GM21737 (cell line): ENCODE data around the gene GABPA.
A peak's percentile ranks its signal among the peaks of the same experiment; 100 is the strongest.
"Not testable (repeated sequence)": the region's sequence is repeated elsewhere in the genome, so short reads cannot be mapped to it uniquely, and the experiment has no call there.

Source experiments
- ATAC-seq: cut with Tn5 transposase; IDR thresholded peaks from one replicate; pipeline ENCODE4 v1.9.1; 2021; ENCODE audit warnings: mild to moderate bottlenecking, moderate library complexity; ENCODE audit not compliant: unreplicated experiment

GABPA gene

DNA sequence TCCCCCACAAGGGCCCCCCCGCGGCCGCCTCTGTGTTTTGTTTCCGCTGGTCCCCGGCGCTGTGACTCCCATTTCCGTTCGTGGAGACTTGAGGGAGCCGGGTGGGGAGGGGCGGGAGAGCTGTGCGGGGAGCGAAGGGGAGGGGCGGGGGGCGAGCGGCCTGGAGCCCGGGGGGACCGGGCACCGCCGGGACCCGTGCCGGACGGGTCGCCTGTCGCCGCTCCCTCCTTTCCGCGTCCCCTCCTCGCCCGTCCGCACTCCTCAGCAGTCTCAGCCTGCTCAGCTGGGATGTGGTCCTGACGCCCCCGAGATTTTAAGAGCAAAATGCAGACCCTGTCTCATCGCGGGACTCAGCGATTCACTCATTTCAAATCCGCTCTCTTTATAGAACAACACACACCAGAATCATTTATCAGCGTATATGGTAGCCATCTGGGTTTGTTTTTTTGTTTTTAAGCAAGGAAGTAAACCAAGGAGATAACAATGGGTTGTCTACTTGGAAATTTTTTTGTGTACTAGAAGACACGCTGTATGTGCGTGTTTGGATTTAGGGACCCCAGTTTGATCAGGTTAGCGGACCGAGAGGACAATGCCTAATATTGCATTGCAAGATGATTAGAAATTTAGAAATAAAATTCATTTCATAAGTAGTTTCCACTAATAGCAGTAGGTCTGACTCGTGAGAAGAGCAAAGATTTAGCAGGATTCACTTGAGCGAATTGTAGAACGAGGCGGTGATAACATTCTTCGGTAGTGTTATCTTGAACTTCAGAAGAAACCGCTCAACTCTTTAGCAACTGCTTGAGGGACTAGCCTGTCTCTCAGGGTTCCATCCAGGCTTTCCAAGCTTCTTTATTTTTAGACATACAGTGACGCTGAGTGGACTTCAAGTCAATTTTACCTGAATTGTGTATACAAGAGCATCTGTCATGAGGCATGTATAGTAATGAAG is 1.1 kb downstream of the GABPA start:
- ATAC-seq = peak; percentile 12

DNA sequence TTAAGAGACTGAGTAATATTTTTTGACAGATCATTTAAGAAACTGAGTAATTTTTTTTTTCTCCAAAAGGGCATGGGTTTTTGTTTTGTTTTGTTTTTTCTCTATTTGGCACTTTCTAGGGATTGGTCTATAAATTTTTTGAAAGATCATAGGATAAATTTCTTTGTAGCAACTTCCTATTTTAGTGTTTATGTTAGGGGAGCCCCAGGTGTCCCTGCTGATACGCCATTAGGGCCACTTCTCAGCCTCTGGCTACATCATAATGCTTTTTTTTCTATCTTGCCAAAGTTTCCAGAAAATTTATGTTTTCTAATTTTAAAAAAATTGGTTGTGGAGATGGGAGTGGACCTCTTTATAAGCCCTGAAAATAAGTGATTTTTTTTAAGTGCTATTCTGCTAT is 2.6 kb downstream of the GABPA start:
- no peak for ATAC-seq

DNA sequence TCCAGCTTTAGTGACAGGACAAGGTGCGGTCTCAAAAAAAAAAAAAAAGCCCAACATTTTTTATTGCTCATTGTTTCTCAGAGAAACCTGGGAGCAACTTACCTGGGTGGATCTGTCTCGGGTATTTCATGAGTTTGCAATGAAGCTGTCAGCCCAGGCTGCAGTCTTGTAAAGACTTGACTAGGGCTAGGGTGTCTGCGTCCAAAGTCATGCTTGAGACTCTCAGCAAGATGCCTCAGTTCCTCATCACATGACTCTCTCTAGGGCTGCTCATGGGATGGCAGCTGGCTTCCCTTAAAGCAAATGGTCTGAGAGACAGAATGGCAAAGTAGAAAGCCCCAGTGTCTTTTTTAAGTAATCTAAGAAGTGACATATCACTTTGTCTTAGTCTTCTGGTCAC is 8.1 kb downstream of the GABPA start:
- ATAC-seq = no peak

DNA sequence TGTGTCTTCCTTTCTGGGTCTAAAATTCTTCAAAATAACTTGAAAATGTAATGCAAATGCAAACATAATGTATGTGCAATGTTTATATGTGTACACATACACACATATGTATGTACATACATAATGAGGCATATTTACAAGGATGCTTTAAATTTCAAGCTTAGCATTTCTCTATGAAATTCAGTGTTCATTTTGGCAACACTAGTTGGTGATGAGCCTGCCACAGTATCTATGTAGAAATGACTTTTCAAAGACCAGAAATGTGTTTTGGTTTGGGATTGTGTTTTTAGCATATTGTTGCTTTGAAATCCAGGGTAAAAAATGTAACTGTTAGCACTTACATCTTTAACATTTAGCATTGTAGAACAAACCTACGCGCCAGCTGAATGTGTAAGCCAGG is 10.1 kb downstream of the GABPA start:
- no peak for ATAC-seq

DNA sequence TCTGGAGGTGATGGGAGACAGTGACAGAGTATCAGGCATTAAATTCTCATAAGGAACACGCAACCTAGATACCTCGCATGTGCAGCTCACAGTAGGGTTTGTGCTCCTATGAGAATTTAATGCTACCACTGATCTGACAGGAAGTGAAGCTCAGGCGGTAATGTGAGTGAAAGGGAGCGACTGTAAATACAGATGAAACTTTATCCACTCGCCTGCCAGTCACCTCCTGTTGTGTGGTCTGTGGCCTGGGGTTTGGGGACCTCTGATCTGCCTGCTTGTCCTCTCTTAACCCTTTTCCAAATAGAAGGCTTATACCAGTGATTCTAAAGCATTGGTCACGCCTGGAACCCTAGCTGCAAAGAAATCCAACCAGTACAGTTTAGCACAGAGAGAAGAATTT is 15.3 kb downstream of the GABPA start:
- ATAC-seq = no peak

DNA sequence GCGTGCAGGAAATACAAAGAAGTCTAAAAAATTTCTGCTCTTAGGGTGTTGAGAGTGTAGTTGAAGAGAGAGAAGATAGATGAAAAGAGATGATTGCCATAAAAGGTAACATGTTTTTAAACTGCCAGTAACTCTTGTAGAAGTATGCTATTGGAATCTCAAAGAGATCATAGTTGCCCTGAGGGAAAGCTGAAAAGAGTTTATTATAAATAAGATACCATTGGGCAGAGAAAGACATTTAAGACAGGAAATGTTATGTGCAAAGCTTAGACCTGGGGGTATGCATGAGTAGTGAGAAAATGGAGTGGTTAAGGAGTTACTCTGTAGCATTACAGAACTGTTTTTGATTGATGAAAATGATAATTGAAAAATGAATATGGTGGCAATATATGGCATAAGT is 17.6 kb downstream of the GABPA start:
- no peak for ATAC-seq

DNA sequence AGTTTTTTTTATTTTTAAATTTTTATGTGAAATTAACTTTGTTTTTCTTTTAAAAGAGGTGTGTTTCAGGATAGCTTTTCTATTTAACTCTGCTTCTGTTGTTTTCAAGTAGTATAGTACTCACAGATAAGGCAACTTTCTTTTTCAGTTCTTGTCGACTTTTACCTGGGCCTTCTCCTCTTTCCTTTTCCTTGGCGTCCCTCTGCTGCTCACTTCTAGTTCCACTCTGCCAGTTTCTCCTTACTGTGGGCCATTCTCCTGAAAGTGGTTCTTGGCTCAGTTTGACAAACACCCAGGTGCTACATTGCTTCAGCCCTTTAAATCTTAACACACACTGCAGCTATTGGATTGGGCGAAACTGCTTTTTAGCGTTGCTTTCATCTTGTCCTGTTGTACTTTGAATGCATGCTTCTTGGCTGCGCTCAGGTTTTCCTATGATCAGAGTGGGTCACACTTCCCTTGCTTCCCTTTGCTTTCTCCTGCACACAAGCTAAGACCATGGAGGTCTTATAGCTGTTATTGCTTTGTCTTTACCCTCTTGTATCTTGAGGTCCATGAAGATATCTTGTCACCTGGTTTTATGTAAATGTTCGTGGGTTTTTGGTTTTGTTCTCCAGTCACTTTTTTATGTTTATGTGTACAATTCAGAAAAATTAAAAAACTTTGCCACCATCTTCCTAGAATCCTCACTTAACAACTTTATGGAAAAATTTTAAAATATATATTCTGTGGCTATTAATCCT is 21.6 kb downstream of the GABPA start:
- no peak for ATAC-seq

DNA sequence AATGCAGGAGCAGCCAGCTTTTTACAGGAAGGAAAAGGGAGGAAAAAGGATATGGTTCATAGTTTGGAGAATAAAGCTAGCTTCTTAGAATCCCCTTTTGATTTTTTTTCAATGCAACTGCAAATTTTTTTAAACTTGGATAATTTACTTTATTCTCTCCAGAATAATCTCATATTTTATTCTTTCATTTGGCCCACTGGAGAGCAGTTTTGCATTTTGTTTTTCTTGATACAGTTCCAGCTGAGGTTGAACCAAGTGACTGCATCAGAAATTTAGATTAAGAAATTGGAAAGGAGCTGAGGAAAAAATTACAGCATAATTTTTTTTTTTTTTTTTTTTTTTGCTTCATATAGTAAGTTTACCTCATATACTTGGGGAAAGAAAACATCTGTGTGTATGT is 22.8 kb downstream of the GABPA start:
- no peak for ATAC-seq

DNA sequence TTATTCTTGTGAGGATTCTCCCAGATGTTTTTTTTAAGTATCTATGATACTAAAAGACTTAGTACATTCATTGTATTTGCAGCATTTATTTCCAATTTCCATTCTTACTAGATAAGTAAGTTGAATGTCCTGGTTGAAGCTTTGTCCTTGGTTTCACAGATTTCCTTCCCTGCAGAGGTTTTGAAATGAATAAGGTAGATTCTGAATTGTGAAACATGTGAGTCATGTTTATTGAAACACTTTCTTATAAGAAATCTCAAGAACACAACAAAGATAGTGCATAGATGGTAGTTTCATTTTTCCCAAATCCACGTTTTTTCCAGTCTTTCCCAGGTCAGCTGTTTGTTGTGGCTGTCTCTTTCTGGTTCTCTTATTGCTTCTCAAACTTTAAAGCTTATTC is 24.8 kb downstream of the GABPA start:
- no peak for ATAC-seq

DNA sequence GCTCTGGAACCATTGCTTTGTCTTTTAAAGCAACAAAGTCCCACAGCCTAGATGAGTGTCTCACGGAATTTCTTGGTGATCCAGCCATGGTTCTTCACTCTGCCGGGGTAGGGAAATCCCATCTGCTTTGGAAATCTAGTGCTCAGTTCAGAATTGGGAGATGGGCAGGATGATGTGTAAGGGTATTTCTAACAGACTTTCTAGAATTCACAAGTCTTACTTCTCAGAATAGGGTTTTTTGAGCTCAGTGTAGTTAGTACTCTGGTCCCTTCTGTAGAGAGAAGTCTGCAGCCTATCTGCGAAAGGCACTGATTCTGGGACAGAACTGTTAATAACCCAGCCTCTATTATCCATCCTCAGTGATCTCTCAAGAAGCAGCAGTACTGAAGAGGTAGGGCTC is 25.3 kb downstream of the GABPA start:
- no peak for ATAC-seq

DNA sequence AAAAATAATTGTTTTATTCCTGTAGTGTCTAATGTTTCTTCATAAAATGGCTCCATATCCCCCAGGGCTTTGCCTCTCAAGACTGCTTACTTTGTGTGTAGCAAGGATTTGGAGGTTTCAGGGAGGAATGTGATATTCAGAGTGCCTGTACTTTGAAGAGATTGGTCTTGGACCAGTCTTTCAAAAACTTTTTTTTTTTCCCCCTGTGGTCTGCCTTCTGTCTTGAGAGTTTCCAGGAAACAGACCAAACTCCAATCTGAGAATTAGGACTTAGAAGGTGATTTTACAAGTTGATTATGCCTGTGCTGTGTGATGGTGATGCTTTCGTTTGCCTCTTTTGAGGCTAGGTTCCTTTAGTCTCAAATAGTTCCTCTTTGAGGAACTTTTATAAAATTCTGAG is 25.9 kb downstream of the GABPA start:
- ATAC-seq = no peak

DNA sequence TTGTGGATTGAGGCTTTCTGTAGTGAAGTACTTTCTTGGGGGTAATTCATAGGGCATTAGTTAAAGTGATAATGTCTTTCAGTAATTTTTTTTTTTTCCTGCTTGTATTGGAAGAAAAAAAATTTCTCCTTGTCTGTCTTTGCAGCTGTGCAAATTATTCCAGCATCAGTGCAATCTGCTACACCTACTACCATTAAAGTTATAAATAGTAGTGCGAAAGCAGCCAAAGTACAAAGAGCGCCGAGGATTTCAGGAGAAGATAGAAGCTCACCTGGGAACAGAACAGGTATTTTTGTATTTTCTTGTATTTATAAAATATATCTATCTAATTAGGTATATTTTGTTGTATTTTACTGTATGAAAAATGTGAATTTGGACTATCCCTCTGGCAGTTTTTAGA is 29.3 kb downstream of the GABPA start:
- ATAC-seq = no peak

DNA sequence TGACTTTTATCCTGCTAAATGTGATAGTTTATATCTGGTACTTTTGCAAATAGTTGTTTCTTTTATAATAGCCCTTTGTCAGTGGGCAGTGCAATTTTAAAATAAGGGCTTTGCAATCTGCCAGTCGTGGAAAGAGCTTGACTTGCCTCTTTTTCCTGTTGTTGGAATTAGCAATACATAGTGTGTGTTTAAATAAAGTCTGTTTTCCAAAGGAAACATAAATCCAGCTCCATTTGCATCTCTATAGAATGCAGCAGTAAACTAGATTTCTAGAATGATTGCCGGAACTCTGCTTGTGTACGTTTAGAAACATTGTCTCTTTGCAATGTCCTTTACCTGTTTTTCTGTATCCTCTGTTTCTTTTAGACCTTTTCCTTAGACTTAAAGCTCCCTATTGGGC is 33.1 kb downstream of the GABPA start:
- no peak for ATAC-seq

DNA sequence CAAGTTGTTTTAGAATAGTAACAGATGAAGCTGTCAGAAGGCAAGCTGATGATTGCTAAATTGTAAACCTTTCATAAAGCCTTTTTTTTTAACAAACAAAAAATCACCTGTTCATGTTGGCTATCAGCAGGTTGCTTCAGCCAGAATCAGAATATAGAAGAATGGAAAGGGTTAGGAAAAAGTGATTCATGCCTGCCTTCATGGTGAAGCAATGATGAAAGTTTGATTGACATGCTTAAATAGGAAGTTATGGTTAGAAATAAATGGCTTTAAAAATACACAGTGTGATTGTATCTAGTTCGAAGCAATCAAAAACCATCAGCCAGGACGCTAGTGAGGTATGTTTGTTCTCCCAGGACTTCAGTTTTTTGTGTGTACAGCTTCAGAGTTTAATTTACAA is 37.9 kb downstream of the GABPA start:
- ATAC-seq = no peak

DNA sequence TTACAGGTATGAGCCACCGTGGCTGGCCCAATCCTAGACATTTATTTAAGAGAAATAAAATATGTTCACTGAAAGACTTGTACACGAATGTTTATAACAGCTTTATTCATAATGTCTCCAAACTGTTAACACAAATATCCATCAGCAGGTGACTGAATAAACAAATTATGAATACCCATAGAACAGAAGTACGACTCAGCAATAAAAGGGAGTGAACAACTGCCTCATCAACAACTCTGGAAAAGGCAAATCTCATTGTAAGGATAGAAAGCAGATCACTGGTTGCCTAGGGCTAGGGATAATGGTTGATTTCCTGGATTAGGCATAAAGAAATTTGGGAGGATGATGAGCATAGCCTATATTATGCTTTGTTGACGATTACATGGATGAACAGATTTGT is 41.7 kb downstream of the GABPA start:
- ATAC-seq = no peak

DNA sequence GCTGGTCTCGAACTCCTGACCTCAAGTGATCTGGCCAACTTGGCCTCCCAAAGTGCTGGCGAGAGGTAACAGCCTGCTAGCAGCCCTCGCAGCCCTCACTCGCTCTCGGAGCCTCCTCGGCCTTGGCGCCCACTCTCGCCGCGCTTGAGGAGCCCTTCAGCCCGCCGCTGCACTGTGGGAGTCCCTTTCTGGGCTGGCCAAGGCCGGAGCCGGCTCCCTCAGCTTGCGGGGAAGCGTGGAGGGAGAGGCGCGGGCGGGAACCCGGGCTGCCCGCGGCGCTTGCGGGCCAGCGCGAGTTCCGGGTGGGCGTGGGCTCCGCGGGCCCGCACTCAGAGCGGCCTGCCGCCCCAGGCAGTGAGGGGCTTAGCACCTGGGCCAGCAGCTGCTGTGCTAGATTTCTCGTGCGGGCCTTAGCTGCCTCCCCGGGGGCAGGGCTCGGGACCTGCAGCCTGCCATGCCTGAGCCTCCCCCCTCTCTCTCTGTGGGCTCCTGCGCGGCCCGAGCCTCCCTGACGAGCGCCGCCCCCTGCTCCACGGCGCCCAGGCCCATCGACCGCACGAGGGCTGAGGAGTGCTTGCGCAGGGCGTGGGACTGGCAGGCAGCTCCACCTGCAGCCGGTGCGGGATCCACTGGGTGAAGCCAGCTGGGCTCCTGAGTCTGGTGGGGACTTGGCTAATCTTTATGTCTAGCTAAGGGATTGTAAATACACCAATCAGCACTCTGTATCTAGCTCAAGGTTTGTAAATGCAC is 43.5 kb downstream of the GABPA start:
- ATAC-seq = not testable (repeated sequence)

DNA sequence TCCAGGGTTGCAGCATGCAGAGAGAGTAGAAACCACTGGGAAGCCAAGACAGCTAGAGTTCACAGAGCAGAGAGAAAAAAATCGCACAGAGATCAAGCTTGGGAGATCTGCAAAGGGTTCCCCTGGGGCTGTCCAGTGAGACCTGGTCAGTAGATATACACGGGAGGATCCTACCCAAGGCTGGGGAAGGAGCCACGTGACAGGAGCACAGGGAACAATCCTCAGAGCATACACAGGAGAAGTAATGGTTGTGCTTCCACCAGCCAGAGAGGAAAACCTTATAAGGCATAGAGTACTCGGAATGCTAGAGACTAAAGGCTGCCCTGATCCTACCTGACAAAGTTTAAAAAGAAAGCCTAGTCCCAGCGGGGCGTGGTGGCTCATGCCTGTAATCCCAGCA is 53.9 kb downstream of the GABPA start:
- no peak for ATAC-seq

DNA sequence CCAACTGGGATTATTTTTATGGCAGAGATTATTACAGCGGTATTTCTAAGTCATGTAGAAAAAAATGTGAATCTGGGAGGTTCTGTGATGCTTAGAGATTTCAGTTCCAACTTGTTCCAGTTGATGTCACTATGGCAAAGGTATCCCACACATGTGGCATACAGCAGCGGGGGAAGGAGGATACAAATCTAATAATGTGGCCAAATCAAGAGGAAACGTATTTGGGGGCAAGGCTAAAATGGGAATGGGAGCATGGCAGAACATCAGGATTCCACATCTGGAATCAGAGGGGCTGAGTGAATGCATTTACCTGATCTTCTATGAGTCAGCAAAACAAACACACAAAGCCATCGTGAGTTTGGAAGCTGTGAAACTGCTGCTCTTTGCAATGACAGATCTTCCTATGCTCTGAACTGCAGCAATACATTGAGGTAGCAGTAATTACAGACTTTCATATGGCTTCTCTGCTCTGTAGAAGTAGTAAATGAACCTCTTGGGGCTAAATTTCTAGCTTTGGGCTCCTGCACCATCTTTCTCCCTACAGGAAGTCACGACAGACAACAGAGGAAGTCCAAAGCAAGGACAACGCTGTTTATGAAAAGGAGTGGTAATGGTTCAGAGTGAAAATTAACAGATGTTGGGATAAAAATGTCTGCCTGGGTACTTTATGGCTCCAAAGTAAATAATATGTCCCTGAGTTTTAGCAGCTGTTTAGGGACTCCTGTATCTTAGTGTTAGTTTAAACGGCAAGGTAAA is 55.5 kb downstream of the GABPA start:
- no peak for ATAC-seq

DNA sequence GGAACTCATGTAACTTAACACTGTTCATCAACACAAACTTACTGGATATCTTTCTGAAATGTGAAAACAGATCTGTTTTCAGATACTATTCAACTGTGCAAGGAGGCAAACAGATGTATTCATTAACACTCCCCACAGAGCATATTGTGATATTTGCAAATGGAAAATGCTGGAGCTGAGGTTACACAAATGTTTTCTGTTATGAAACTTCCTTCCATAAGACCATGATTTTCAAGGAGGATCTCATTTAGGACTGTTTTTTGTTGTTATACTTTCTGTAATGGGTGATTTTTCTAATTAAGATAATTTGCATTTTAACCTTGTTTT is 56.1 kb downstream of the GABPA start:
- ATAC-seq = no peak

DNA sequence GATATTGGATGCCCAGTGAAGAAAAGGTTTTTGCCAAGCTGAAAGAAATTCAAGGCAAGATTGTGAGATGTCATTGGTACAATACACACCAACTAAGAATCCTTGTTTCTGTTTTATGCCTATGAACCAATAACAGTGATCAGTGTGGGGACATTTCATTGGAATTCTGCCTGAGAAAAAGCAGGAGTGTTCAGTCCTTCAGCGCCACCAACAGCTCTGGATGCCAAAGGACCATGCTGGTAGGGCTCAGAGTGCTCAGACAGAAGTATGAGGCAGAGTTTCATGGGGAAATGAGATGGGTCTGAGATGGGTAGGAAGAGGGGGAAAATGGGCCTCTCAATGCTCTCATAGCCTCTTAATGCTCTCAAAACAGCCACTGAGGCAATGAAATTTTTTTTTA is 56.5 kb downstream of the GABPA start:
- no peak for ATAC-seq
